GM18951 (cell line): ENCODE results near the gene DIPK1A.

Source experiments
- POLR2A ChIP-seq: IDR thresholded peaks from 4 replicates; pipeline ENCODE4 v1.6.1; 2011; ENCODE audit warnings: mild to moderate bottlenecking; ENCODE audit not compliant: insufficient read length, insufficient read depth; ENCODE audit errors: extremely low read depth
- in situ Hi-C: fragments of 300-500 bp; cut with MboI; formaldehyde crosslinking; loops from one replicate; pipeline ENCODE4 v1.12.0; 2022; ENCODE audit warnings: low sequenced_read_pairs, mixed read lengths, inconsistent platforms; ENCODE audit not compliant: unreplicated experiment

The DIPK1A gene

GRCh38 chr1:92855236-92855635 is 106.0 kb downstream of the DIPK1A start:
- in situ Hi-C loops = no loop called here
- no peak for TF ChIP-seq POLR2A

- TF ChIP-seq POLR2A = no peak
- in situ Hi-C loops = loop anchor here (5.0 kb wide), 1 partner anchor 143 kb away; no protein-coding TSS in a partner anchor
Measured at GRCh38 chr1:92854101-92854785, 107.0 kb downstream of the DIPK1A start.

- in situ Hi-C loops = loop anchor here (5.0 kb wide), 1 partner anchor 144 kb away; no protein-coding TSS in a partner anchor
- TF ChIP-seq POLR2A = no peak
Measured at GRCh38 chr1:92853299-92853698, 108.0 kb downstream of the DIPK1A start.

- TF ChIP-seq POLR2A = no peak
- in situ Hi-C loops = loop anchor here (5.0 kb wide), 1 partner anchor 146 kb away; no protein-coding TSS in a partner anchor
Measured at GRCh38 chr1:92851729-92852128, 109.5 kb downstream of the DIPK1A start.

GRCh38 chr1:92850019-92850418 is 111.2 kb downstream of the DIPK1A start:
- TF ChIP-seq POLR2A = no peak
- in situ Hi-C loops = loop anchor here (5.0 kb wide), 1 partner anchor 147 kb away; no protein-coding TSS in a partner anchor

GRCh38 chr1:92848201-92848600 is 113.1 kb downstream of the DIPK1A start:
- in situ Hi-C loops = no loop called here
- no peak for TF ChIP-seq POLR2A

GRCh38 chr1:92845908-92846307 is 115.4 kb downstream of the DIPK1A start:
- in situ Hi-C loops = no loop called here
- TF ChIP-seq POLR2A = no peak

GRCh38 chr1:92844439-92844838 is 116.8 kb downstream of the DIPK1A start:
- in situ Hi-C loops = no loop called here
- no peak for TF ChIP-seq POLR2A

GRCh38 chr1:92843429-92844352 is 117.6 kb downstream of the DIPK1A start:
- in situ Hi-C loops = no loop called here
- TF ChIP-seq POLR2A = no peak

GRCh38 chr1:92843046-92843423 is 118.2 kb downstream of the DIPK1A start:
- in situ Hi-C loops = no loop called here
- TF ChIP-seq POLR2A = no peak

- TF ChIP-seq POLR2A = no peak
- in situ Hi-C loops = no loop called here
Measured at GRCh38 chr1:92842082-92843045, 118.9 kb downstream of the DIPK1A start.

GRCh38 chr1:92840600-92840999 is 120.7 kb downstream of the DIPK1A start:
- no peak for TF ChIP-seq POLR2A
- in situ Hi-C loops = no loop called here
